NCI-H1694 (cell line): ENCODE measurements around the gene NUDCD3.

ENCODE experiments used
- DNase-seq: peaks from one replicate; lab custom pipeline; 2025; lab: John Stamatoyannopoulos, UW

The NUDCD3 gene

GRCh38 chr7:44477938-44478337, 12.5 kb downstream of the NUDCD3 start:
- DNase-seq = no peak

GRCh38 chr7:44477063-44477830, 13.2 kb downstream of the NUDCD3 start:
- peak; percentile 48 for DNase-seq

GRCh38 chr7:44476313-44476712, 14.1 kb downstream of the NUDCD3 start:
- no peak for DNase-seq

- no peak for DNase-seq
These were observed 17.2 kb downstream of the NUDCD3 start for GRCh38 chr7:44473295-44473694.

- DNase-seq = no peak
These were observed 17.6 kb downstream of the NUDCD3 start for GRCh38 chr7:44472843-44473242.

- DNase-seq = no peak
These were observed 18.6 kb downstream of the NUDCD3 start for GRCh38 chr7:44471850-44472249.

GRCh38 chr7:44471436-44471835, 19.0 kb downstream of the NUDCD3 start:
- no peak for DNase-seq

- DNase-seq = no peak
These were observed 19.7 kb downstream of the NUDCD3 start for GRCh38 chr7:44470628-44471245.

- no peak for DNase-seq
These were observed 20.4 kb downstream of the NUDCD3 start for GRCh38 chr7:44470135-44470479.

GRCh38 chr7:44469461-44470134, 20.9 kb downstream of the NUDCD3 start:
- DNase-seq = no peak

- DNase-seq = no peak
These were observed 23.3 kb downstream of the NUDCD3 start for GRCh38 chr7:44467217-44467548.

- no peak for DNase-seq
These were observed 23.9 kb downstream of the NUDCD3 start for GRCh38 chr7:44466300-44467216.

GRCh38 chr7:44465490-44465889, 25.0 kb downstream of the NUDCD3 start:
- no peak for DNase-seq

- DNase-seq = peak; percentile 11
These were observed 27.2 kb downstream of the NUDCD3 start for GRCh38 chr7:44463169-44463808.

GRCh38 chr7:44461387-44461786, 29.1 kb downstream of the NUDCD3 start:
- DNase-seq = no peak

GRCh38 chr7:44460325-44460724, 30.1 kb downstream of the NUDCD3 start:
- DNase-seq = no peak

- DNase-seq = no peak
These were observed 35.3 kb downstream of the NUDCD3 start for GRCh38 chr7:44455155-44455554.

- DNase-seq = no peak
These were observed 36.1 kb downstream of the NUDCD3 start for GRCh38 chr7:44454348-44454747.

- DNase-seq = no peak
These were observed 39.3 kb downstream of the NUDCD3 start for GRCh38 chr7:44451123-44451522.

GRCh38 chr7:44449584-44449928, 40.9 kb downstream of the NUDCD3 start:
- no peak for DNase-seq

GRCh38 chr7:44448922-44449583, 41.4 kb downstream of the NUDCD3 start:
- DNase-seq = no peak
